Choroid plexus epithelial cell (primary cell): ENCODE measurements around the gene NFYC.
A peak's percentile ranks its signal among the peaks of the same experiment; 100 is the strongest.

Experiments used
- DNase-seq: peaks from one replicate; pipeline ENCODE4 v3.0.0-alpha.2; 2010; ENCODE audit warnings: low read depth
- H3K4me3 ChIP-seq: 2 replicates; pipeline ENCODE4 v1.5.1; 2011; ENCODE audit warnings: low read depth, mild to moderate bottlenecking, control low read depth, low read length, moderate library complexity
- TF ChIP-seq, protein P1 (sequence below): conservative IDR thresholded peaks from 2 replicates; pipeline ENCODE4 v1.5.1; 2011; ENCODE audit warnings: low read depth, mild to moderate bottlenecking, control low read depth, inconsistent platforms, low read length, moderate library complexity

NFYC gene

DNA sequence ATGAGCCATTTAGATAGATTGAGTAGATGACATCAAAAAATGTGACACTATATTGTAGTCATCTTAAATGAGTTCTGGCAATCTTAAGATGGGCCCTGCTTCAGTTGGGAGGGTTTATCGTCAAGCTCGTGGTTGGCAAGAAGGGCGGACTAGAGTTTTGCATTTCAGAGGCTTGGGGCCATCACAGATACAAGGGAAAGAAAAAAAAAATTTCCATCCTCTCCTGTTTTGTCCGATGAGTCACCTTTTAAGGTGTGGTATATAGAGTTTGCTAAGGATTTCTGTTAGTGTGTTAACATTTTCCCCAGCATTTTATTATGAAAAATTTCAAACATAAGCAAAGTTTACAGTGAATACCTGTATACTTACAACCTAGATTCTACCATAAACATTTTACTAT, 60.3 kb downstream of the NFYC start:
- DNase-seq = no peak
- TF ChIP-seq, protein P1, sequence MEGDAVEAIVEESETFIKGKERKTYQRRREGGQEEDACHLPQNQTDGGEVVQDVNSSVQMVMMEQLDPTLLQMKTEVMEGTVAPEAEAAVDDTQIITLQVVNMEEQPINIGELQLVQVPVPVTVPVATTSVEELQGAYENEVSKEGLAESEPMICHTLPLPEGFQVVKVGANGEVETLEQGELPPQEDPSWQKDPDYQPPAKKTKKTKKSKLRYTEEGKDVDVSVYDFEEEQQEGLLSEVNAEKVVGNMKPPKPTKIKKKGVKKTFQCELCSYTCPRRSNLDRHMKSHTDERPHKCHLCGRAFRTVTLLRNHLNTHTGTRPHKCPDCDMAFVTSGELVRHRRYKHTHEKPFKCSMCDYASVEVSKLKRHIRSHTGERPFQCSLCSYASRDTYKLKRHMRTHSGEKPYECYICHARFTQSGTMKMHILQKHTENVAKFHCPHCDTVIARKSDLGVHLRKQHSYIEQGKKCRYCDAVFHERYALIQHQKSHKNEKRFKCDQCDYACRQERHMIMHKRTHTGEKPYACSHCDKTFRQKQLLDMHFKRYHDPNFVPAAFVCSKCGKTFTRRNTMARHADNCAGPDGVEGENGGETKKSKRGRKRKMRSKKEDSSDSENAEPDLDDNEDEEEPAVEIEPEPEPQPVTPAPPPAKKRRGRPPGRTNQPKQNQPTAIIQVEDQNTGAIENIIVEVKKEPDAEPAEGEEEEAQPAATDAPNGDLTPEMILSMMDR = no peak

DNA sequence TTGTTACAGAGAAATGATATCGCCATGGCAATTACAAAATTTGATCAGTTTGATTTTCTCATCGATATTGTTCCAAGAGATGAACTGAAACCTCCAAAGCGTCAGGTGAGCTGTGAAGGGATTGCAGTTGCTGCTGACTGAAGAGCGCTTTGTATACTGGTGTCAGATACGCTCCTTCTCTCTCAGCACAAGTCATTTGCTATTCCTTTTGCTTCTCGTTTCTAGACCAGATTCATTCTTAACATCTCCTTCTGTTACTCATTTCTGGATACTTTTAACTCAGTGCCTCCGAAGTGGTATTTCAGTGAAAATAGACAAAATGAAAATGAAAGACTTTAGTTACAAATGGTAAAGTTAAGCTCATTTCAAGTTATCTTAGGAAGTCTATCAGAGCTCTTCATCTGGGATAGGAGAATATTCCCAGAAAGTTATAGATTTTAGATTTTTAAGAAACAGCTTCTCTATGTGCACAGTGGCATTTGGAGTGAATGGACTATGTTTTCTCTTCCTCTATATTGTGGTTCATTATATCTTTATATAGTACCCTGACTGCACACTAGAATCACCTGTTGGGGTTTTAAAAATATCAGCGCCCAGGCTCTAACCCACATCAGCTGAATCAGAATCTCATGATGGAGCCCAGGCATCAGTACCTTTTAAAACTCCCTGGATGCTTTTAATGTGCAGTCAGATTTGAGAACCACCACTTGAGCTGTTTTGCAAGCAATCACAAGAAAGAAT, 61.8 kb downstream of the NFYC start:
- DNase-seq = no peak
- TF ChIP-seq, protein P1 = no peak
- H3K4me3 ChIP-seq = no peak overlapping the region

More for the DNA sequence above, 60.3 kb downstream of the NFYC start:
- H3K4me3 ChIP-seq = no peak overlapping the region

DNA sequence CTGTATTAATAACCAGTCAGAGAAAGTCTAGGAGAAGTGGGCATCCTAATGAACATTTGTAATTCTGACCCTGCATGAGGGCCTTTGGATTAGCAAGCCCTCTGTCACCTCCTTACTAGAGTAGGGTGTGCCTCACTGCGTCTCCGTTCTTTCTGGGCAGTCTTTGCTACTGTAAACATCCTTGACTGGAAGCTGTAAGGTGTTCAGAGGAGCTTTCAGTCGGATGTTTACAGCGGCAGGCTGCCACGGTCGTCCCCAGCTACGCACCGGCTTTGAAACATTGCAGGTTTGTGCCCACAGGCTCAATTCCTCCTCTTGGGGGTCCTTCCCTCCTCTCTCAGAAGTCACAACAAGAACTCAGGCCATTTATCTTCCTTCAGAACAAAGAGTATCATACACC, 62.7 kb downstream of the NFYC start:
- no peak overlapping the region for H3K4me3 ChIP-seq
- TF ChIP-seq, protein P1 = no peak
- no peak for DNase-seq

DNA sequence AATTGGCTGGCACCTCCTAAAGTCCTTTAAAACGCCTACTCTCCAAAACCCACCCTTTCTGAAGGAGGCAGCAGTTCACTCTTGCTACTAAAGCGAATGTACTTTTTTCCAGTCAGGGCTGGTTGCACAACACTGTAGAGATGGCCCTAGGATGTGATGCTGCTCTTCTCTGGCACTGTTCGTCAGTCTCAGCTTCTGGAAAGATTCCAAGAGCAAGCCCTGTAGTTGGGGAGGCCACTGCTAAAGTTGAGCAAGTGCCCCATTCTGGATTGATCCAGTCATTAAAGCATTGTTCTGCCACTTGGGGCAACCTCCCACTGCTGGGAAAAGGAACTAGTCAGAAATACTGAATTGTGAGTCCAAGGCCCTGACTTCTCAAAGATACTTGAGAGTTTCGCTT, 63.6 kb downstream of the NFYC start:
- TF ChIP-seq, protein P1 = no peak
- H3K4me3 ChIP-seq = no peak overlapping the region
- DNase-seq = peak; percentile 66

DNA sequence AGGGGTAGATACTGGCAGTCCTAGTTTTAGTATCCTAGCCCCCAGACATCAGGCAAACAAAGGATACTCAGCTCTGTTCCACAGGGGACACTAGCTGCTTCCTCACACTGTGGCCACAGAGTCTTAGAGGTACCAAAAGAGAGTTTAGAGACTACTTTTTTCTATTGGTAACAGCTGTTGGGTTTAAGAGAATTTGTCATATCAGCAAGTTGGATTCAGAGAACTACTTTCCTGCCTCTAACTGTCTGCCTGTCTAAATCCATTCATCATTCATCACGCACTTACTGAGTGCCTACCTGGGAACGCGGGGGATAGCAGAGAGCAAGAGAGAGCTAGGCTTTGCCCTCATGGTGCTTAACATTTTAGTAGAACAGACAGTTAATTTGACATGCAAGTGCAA, 65.0 kb downstream of the NFYC start:
- TF ChIP-seq, protein P1 = no peak
- DNase-seq = no peak
- H3K4me3 ChIP-seq = no peak overlapping the region

DNA sequence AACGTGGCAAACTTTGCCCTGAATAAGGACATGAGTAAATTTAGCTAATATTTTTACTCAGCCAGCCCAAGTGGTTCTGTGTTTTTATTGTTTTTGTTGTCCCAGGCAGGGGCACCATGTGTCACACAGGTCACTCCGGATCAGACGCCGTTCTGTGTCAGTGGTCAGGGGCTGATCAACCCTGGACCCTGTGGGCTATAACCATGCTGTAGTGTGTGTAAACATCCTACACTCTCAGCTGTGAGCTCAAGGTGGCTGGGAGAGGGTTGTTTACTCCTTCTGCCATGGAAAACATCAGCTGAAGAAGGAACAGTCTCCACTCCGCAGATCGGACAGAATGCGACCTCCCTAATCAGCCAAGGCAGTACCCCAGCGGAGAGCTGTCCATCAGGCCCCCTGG, 65.6 kb downstream of the NFYC start:
- TF ChIP-seq, protein P1 = no peak
- no peak overlapping the region for H3K4me3 ChIP-seq
- DNase-seq = no peak

DNA sequence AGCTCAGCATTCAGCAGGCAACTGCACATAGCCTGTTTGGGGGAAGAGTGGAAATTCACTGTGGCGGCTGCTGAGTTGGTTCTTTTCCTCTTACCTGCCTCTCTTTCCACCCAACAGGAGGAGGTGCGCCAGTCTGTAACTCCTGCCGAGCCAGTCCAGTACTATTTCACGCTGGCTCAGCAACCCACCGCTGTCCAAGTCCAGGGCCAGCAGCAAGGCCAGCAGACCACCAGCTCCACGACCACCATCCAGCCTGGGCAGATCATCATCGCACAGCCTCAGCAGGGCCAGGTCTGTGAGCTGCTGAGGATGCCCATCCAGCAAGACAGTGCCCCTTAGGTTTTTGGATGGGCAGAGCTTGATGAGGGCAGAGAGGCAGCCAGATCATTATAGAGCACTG, 66.5 kb downstream of the NFYC start:
- no peak overlapping the region for H3K4me3 ChIP-seq
- TF ChIP-seq, protein P1 = no peak
- no peak for DNase-seq
